GM19099 (cell line): ENCODE measurements around the gene PUS3.

Experiments used
- POLR2A ChIP-seq: IDR thresholded peaks from 3 replicates; pipeline ENCODE4 v1.6.1; 2011; ENCODE audit warnings: low read depth; ENCODE audit not compliant: insufficient read length; ENCODE audit errors: extremely low read depth

PUS3 gene

GRCh38 chr11:125910226-125910849, 7.3 kb upstream of the PUS3 start:
- TF ChIP-seq POLR2A = no peak

- TF ChIP-seq POLR2A = no peak
Measured at GRCh38 chr11:125904678-125905077, 1.7 kb upstream of the PUS3 start.

- no peak for TF ChIP-seq POLR2A
Measured at GRCh38 chr11:125903711-125904659, 979 bp upstream of the PUS3 start, which contains the start of gene DDX25. Gene DDX25, plus strand, starts transcription at chr11:125904508. Its CDS starts 10 bp downstream, at chr11:125904518.

- no peak for TF ChIP-seq POLR2A
Measured at GRCh38 chr11:125902277-125902926, 604 bp downstream of the PUS3 start.

GRCh38 chr11:125901872-125902271, 1.1 kb downstream of the PUS3 start:
- no peak for TF ChIP-seq POLR2A

- TF ChIP-seq POLR2A = no peak
Measured at GRCh38 chr11:125892994-125893393, 10.0 kb downstream of the PUS3 start.

GRCh38 chr11:125892071-125892470, 10.9 kb downstream of the PUS3 start:
- no peak for TF ChIP-seq POLR2A

- no peak for TF ChIP-seq POLR2A
Measured at GRCh38 chr11:125890447-125891100, 12.4 kb downstream of the PUS3 start.

GRCh38 chr11:125887373-125888324, 15.4 kb downstream of the PUS3 start, which contains the start of gene HYLS1:
Gene HYLS1, plus strand, starts transcription at chr11:125887668. Its CDS starts 11,701 bp downstream, at chr11:125899369.
- TF ChIP-seq POLR2A = peak; percentile 73

- peak; percentile 61 for TF ChIP-seq POLR2A
Measured at GRCh38 chr11:125886997-125887372, 16.0 kb downstream of the PUS3 start.

- TF ChIP-seq POLR2A = no peak
Measured at GRCh38 chr11:125883375-125883774, 19.6 kb downstream of the PUS3 start.

GRCh38 chr11:125881291-125881690, 21.7 kb downstream of the PUS3 start:
- no peak for TF ChIP-seq POLR2A

GRCh38 chr11:125874556-125875124, 28.4 kb downstream of the PUS3 start:
- TF ChIP-seq POLR2A = no peak
